ENCODE data around the gene HS6ST2. TPM values are rescaled to one million over a fixed set of nuclear protein-coding genes. Genes with fewer than 3 reads are reported as not detected.

Gene HS6ST2
- total RNA-seq, 2 donors from 2014 or later, result 0.08 to 0.19 TPM

- no peaks in the 10 kb centered on the region for H3K9me3 Mint-ChIP-seq
- H3K27me3 Mint-ChIP-seq, result no peaks in the 10 kb centered on the region
- H3K36me3 Mint-ChIP-seq (ENCODE audit: low read depth), result no peaks in the 10 kb centered on the region
- H3K4me3 Mint-ChIP-seq, result no peak overlapping the region
- H3K27ac Mint-ChIP-seq, result no peak overlapping the region
- H3K4me1 Mint-ChIP-seq, result no peaks in the 10 kb centered on the region
- ATAC-seq (replicated peaks), result peak; percentile 66
Measured at GRCh38 chrX:132615391-132616131, 342.9 kb downstream of the HS6ST2 start.

DNA sequence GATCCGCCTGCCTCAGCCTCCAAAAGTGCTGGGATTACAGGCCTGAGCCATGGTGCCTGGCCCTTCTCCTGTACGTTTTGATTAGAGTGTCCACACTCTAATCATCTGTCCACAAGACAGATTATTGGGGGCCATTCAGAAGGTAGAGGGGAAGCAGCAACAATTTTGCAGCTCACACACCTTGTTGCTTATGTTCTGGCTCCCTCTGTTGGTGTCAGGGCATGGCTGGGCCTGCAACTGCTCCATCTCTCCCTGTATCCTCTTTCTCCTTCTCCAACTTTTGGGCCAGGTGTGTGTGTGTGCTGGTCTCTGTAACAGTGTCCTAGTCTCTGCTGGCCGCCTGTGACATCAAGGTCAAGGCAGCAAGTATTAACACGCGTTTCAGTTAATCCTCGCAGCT, 344.1 kb downstream of the HS6ST2 start:
- Mint-ChIP-seq H3K9me3 (no peaks in the 10 kb centered on the region), H3K27me3 (no peaks in the 10 kb centered on the region), H3K27ac (no peak overlapping the region), H3K4me3 (no peak overlapping the region), H3K4me1 (no peaks in the 10 kb centered on the region), H3K36me3 (ENCODE audit: low read depth) (no peaks in the 10 kb centered on the region)
- no peak for ATAC-seq (replicated peaks)

- no peaks in the 10 kb centered on the region for H3K27me3 Mint-ChIP-seq
- H3K4me3 Mint-ChIP-seq, result no peak overlapping the region
- no peaks in the 10 kb centered on the region for H3K9me3 Mint-ChIP-seq
- H3K36me3 Mint-ChIP-seq (ENCODE audit: low read depth), result no peaks in the 10 kb centered on the region
- H3K4me1 Mint-ChIP-seq, result no peaks in the 10 kb centered on the region
- H3K27ac Mint-ChIP-seq, result no peak overlapping the region
- ATAC-seq (replicated peaks), result peak; percentile 26
Measured at GRCh38 chrX:132613801-132614200, 344.6 kb downstream of the HS6ST2 start.

DNA sequence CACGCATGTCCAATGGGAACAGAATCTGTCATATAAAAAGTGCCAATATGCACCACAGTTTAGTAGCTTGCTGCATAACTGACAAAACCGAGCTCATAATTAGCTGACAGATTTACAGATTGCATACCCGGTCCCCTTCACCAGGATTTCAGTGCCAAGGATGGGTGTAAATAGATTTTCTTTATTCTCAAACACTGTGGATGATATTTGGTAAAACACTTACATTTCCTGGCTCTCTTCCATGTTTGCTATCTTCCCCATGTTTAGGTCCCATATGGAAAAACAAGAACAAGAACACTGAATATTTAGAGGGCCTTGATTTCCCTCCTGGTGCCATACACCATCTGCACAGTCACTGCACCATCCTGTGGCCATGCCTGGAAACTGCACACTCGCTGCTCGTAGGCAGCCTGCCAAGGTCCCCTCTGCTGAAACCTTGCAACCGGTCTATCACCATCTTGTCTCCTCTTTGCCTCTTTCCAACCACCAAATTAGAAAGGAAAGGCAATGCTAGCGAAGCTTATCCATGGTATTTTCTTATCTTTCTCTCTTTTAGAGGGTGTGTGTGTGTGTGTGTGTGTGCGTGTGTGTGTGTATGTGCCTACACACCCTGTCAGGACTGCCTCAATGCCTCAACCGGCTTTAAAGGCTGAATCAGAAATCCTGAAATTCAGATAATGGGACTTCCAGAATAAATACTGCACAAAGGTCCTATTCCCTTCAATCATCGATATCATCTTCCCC, 345.4 kb downstream of the HS6ST2 start:
- no peaks in the 10 kb centered on the region for H3K4me1 Mint-ChIP-seq
- no peak overlapping the region for H3K4me3 Mint-ChIP-seq
- no peak overlapping the region for H3K27ac Mint-ChIP-seq
- no peaks in the 10 kb centered on the region for H3K36me3 Mint-ChIP-seq (ENCODE audit: low read depth)
- no peaks in the 10 kb centered on the region for H3K27me3 Mint-ChIP-seq
- ATAC-seq (replicated peaks), result peak; percentile 46
- no peaks in the 10 kb centered on the region for H3K9me3 Mint-ChIP-seq

GRCh38 chrX:132610536-132610935, 347.9 kb downstream of the HS6ST2 start:
- H3K4me1 Mint-ChIP-seq, result no peaks in the 10 kb centered on the region
- H3K9me3 Mint-ChIP-seq, result no peaks in the 10 kb centered on the region
- ATAC-seq (replicated peaks), result no peak
- no peak overlapping the region for H3K27ac Mint-ChIP-seq
- H3K27me3 Mint-ChIP-seq, result no peaks in the 10 kb centered on the region
- no peak overlapping the region for H3K4me3 Mint-ChIP-seq
- no peaks in the 10 kb centered on the region for H3K36me3 Mint-ChIP-seq (ENCODE audit: low read depth)

DNA sequence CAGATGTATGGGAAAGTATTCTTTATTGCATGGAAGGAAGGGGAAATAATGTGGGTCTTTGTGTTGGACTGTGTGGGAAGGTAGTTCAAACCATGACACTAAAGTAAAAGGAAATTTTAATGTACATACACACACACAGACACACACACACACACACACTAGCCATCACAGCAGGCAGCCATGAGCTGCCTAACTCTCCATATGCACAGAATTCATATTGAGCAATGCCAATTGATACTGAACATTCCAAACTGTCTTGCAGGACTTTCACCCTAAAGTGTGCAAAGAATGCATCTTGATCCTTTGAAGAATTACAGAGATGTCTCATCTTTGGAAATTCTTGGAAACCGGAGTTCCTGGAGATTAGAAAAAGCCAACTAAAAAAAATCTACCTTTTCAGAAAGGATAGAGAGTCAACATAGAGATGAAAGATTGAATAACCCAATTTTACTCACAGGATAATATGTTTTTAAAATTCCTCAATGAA, 349.0 kb downstream of the HS6ST2 start:
- Mint-ChIP-seq H3K9me3 (no peaks in the 10 kb centered on the region), H3K27ac (no peak overlapping the region), H3K27me3 (no peaks in the 10 kb centered on the region), H3K4me3 (no peak overlapping the region), H3K4me1 (no peaks in the 10 kb centered on the region), H3K36me3 (ENCODE audit: low read depth) (no peaks in the 10 kb centered on the region)
- ATAC-seq (replicated peaks), result no peak

GRCh38 chrX:132603700-132604286, 354.6 kb downstream of the HS6ST2 start:
- H3K9me3 Mint-ChIP-seq, result no peaks in the 10 kb centered on the region
- no peak overlapping the region for H3K27ac Mint-ChIP-seq
- no peaks in the 10 kb centered on the region for H3K36me3 Mint-ChIP-seq (ENCODE audit: low read depth)
- no peaks in the 10 kb centered on the region for H3K27me3 Mint-ChIP-seq
- no peak for ATAC-seq (replicated peaks)
- no peak overlapping the region for H3K4me3 Mint-ChIP-seq
- no peaks in the 10 kb centered on the region for H3K4me1 Mint-ChIP-seq

DNA sequence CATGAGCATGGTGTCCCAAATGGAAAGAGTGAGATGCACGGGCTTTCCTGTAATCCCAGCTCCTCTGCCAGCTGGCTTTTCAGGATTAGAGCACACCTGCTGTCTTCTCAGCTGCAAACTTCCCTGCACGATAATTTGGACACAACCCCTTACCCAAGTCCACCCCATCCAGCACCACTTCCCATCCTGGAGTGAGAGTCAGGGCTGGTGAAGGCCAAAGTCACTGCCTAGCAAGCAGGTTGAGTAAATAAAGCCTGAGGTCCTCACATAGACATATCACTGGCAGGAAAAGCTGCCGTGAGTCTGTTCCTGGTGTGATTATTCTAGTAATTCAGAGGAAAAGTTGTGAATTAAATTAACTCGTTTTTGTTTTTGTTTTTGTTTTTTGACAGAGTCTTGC, 355.7 kb downstream of the HS6ST2 start:
- Mint-ChIP-seq H3K27ac (no peak overlapping the region), H3K9me3 (no peaks in the 10 kb centered on the region), H3K4me3 (no peak overlapping the region), H3K4me1 (no peaks in the 10 kb centered on the region), H3K36me3 (ENCODE audit: low read depth) (no peaks in the 10 kb centered on the region), H3K27me3 (no peaks in the 10 kb centered on the region)
- ATAC-seq (replicated peaks), result no peak

DNA sequence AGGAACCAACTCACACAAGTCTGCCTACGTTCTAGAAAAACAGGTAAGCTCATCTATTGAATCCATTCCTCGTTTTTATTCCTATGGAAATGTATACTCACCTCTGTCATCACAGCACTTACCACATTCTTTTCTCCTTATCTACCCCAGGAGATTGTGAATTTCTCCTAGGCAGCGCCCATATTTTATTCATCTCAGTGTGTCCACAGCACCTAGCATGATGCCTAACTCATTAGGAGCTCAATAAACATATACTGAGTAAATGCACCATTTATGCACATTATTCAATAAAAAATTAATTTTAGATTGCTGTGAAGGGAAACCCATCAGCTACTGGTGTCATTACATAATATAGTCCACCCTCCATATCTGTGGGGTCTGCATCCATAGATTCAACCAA, 363.4 kb downstream of the HS6ST2 start:
- Mint-ChIP-seq H3K36me3 (ENCODE audit: low read depth) (no peaks in the 10 kb centered on the region), H3K9me3 (no peaks in the 10 kb centered on the region), H3K4me1 (no peaks in the 10 kb centered on the region), H3K27me3 (no peaks in the 10 kb centered on the region), H3K27ac (no peak overlapping the region), H3K4me3 (no peak overlapping the region)
- ATAC-seq (replicated peaks), result no peak

DNA sequence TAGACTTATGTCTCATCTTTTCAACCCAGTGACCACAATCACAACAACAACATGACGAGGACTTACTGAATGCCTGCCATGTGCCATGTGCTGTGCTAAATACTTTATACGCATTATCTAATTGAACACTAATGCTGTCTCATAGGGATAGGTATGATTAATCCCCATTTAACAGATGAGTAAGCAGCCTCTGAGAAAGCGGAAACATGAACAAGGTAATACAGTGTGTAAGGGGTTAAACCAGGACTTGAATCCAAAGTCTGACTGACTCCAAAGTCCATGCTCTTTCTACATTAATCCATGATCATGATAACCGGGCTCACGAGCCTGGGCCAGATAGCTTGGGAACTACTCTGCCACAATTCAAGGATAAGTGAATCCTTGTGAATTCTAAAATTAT, 364.3 kb downstream of the HS6ST2 start:
- H3K27ac Mint-ChIP-seq, result no peak overlapping the region
- H3K4me3 Mint-ChIP-seq, result no peak overlapping the region

GRCh38 chrX:132592880-132593279, 365.5 kb downstream of the HS6ST2 start:
- Mint-ChIP-seq H3K9me3 (no peaks in the 10 kb centered on the region), H3K36me3 (ENCODE audit: low read depth) (no peaks in the 10 kb centered on the region), H3K27me3 (no peaks in the 10 kb centered on the region), H3K27ac (no peak overlapping the region), H3K4me1 (no peaks in the 10 kb centered on the region), H3K4me3 (no peak overlapping the region)
- ATAC-seq (replicated peaks), result no peak

More for the DNA sequence above, 364.3 kb downstream of the HS6ST2 start:
- Mint-ChIP-seq H3K9me3 (no peaks in the 10 kb centered on the region), H3K27me3 (no peaks in the 10 kb centered on the region), H3K36me3 (ENCODE audit: low read depth) (no peaks in the 10 kb centered on the region), H3K4me1 (no peaks in the 10 kb centered on the region)
- no peak for ATAC-seq (replicated peaks)

GRCh38 chrX:132591719-132592275, 366.6 kb downstream of the HS6ST2 start:
- no peak for ATAC-seq (replicated peaks)
- no peaks in the 10 kb centered on the region for H3K27me3 Mint-ChIP-seq
- no peaks in the 10 kb centered on the region for H3K9me3 Mint-ChIP-seq
- no peak overlapping the region for H3K4me3 Mint-ChIP-seq
- no peaks in the 10 kb centered on the region for H3K4me1 Mint-ChIP-seq
- H3K27ac Mint-ChIP-seq, result no peak overlapping the region
- no peaks in the 10 kb centered on the region for H3K36me3 Mint-ChIP-seq (ENCODE audit: low read depth)

DNA sequence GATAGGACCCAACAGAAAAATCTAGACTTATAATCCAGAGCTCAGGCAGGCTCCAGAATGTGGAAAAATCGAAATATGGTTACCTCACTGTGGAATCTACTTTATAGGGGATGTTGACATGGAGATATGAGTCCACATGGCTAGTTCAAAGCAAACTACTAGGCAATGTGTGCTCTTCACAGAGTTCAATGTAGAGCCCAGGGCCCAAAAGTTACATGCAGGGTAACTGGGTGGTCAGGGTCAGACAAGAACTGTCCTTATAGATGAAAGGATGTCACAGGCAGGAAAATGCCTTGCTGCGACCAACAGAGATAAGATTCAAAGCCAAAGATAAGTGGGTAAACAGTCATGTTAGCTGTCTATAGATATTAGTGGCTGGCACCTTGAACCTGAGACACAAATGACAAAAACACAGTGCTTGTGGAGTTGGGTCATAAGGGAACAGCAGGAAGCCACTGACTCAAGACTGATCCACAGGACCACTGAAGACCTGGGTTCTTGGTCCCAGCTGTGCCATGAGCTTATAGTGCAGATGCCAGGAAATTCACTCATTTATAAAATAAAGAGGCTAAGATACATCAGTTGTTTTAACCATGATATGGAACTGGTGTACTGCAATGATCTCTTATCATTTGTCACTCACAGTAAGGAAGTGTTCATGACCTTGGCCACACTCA, 367.9 kb downstream of the HS6ST2 start:
- no peak overlapping the region for H3K4me3 Mint-ChIP-seq
- H3K9me3 Mint-ChIP-seq, result no peaks in the 10 kb centered on the region
- ATAC-seq (replicated peaks), result no peak
- no peaks in the 10 kb centered on the region for H3K4me1 Mint-ChIP-seq
- no peaks in the 10 kb centered on the region for H3K36me3 Mint-ChIP-seq (ENCODE audit: low read depth)
- H3K27ac Mint-ChIP-seq, result no peak overlapping the region
- no peaks in the 10 kb centered on the region for H3K27me3 Mint-ChIP-seq

DNA sequence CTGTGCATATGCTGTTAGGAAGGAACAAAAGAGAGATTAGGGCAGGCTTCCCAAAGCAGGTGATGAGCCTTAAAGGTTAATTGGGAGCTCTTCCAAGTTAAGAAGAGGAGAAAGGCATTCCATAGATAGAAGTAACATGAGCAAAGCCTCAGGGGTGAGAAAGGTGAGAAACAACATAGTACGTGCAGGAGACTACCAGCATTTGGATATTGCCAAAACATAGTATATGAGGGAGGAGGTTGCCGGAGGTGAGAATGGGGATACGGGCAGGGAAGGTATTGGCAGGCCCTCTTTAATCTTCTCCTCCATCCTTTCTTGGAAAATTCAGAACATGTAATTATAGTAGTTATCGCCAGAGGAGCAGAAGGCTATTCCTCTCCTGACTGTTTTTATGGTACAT, 373.5 kb downstream of the HS6ST2 start:
- no peak overlapping the region for H3K4me3 Mint-ChIP-seq
- H3K9me3 Mint-ChIP-seq, result no peaks in the 10 kb centered on the region
- no peaks in the 10 kb centered on the region for H3K36me3 Mint-ChIP-seq (ENCODE audit: low read depth)
- H3K4me1 Mint-ChIP-seq, result no peaks in the 10 kb centered on the region
- no peak for ATAC-seq (replicated peaks)
- H3K27ac Mint-ChIP-seq, result no peak overlapping the region
- no peaks in the 10 kb centered on the region for H3K27me3 Mint-ChIP-seq

Data from activated T-helper 17 cell treated with anti-CD3 and anti-CD28 coated beads, Interleukin-2, amount 50 U/mL, for 72 hours (primary cell).